Tibial artery (tissue), 4 donors: ENCODE measurements around the gene MKNK2.

Experiments
- DNase-seq, 2 donors: peaks; one replicate each; pipeline ENCODE4 v3.0.0-alpha.2; 2019
- H3K27ac ChIP-seq, 2 donors: fragments of 200-600 bp; sonication (generic) in 1 of 2; 1 replicate in 1 of 2; 2 replicates in 1 of 2; pipeline ENCODE4 v1.5.1; 2018 to 2019; ENCODE audit warnings: mild to moderate bottlenecking in 1 of 2
- H3K27me3 ChIP-seq, 2 donors: fragments of 200-600 bp; sonication (generic) in 1 of 2; one replicate each; pipeline versions ENCODE4 v1.5.1 to v1.6.0; 2016 to 2019
- H3K36me3 ChIP-seq, 3 donors: fragments of 200-600 bp; sonication (generic) in 2 of 3; one replicate each; pipeline ENCODE4 v1.5.1; 2016 to 2019; ENCODE audit warnings: mild to moderate bottlenecking in 2 of 3
- H3K4me1 ChIP-seq, 4 donors: fragments of 200-600 bp; sonication (generic) in 2 of 4; 1 replicate in 3 of 4; 2 replicates in 1 of 4; pipeline ENCODE4 v1.5.1; 2016 to 2019
- H3K4me3 ChIP-seq, 2 donors: fragments of 200-600 bp; sonication (generic) in 1 of 2; 1 replicate in 1 of 2; 2 replicates in 1 of 2; pipeline ENCODE4 v1.5.1; 2018 to 2019; ENCODE audit warnings: mild to moderate bottlenecking in 2 of 2
- H3K9me3 ChIP-seq, 3 donors: fragments of 200-600 bp; sonication (generic) in 1 of 3; one replicate each; pipeline ENCODE4 v1.5.1; 2016 to 2019
- intact Hi-C: fragments of 100-400 bp; cut with DNase I; formaldehyde crosslinking; loops from one replicate; pipeline ENCODE4 v1.15.0; 2023; ENCODE audit warnings: low total_unique reads
- TF ChIP-seq, protein P1 (sequence below), 2 experiments: fragments of 200-600 bp in 1 of 2; fragments of 450-650 bp in 1 of 2; IDR thresholded peaks; one replicate each; pipeline ENCODE4 v1.5.1; 2017 to 2019; ENCODE audit warnings: antibody characterized with exemption in 2 of 2, mild to moderate bottlenecking in 1 of 2, moderate library complexity in 1 of 2

MKNK2 gene

DNA sequence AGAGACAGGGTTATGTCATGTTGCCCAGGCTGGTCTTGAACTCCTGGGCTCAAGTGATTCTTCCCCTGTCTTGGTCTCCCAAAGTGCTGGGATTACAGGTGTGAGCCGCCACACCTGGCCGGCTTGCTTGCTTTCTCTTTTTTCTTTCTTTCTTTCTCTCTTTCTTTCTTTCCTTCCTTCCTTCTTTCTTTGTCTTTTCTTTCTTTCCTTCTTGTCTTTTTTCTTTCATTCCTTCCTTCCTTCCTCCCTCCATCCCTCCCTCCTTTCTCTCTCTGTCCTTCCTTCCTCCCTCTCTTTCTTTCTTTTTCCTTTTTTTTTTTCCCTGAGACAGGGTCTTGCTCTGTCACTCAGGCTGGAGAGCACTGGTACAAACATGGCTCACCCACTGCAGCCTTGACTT, 28.8 kb downstream of the MKNK2 start:
- TF ChIP-seq, protein P1, sequence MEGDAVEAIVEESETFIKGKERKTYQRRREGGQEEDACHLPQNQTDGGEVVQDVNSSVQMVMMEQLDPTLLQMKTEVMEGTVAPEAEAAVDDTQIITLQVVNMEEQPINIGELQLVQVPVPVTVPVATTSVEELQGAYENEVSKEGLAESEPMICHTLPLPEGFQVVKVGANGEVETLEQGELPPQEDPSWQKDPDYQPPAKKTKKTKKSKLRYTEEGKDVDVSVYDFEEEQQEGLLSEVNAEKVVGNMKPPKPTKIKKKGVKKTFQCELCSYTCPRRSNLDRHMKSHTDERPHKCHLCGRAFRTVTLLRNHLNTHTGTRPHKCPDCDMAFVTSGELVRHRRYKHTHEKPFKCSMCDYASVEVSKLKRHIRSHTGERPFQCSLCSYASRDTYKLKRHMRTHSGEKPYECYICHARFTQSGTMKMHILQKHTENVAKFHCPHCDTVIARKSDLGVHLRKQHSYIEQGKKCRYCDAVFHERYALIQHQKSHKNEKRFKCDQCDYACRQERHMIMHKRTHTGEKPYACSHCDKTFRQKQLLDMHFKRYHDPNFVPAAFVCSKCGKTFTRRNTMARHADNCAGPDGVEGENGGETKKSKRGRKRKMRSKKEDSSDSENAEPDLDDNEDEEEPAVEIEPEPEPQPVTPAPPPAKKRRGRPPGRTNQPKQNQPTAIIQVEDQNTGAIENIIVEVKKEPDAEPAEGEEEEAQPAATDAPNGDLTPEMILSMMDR (IDR thresholded peaks at IDR 0.05): no peak
- intact Hi-C loops: no loop called here
- no peak overlapping the region for H3K27ac ChIP-seq
- peaks cover 0 to 6% (median 0%) of the 10 kb centered on the region in 4 donors for H3K4me1 ChIP-seq
- H3K36me3 ChIP-seq: no peaks in the 10 kb centered on the region
- H3K27me3 ChIP-seq: no peaks in the 10 kb centered on the region
- no peak for DNase-seq
- no peak overlapping the region for H3K4me3 ChIP-seq
- peaks cover 0 to 5% (median 0%) of the 10 kb centered on the region in 3 donors for H3K9me3 ChIP-seq

DNA sequence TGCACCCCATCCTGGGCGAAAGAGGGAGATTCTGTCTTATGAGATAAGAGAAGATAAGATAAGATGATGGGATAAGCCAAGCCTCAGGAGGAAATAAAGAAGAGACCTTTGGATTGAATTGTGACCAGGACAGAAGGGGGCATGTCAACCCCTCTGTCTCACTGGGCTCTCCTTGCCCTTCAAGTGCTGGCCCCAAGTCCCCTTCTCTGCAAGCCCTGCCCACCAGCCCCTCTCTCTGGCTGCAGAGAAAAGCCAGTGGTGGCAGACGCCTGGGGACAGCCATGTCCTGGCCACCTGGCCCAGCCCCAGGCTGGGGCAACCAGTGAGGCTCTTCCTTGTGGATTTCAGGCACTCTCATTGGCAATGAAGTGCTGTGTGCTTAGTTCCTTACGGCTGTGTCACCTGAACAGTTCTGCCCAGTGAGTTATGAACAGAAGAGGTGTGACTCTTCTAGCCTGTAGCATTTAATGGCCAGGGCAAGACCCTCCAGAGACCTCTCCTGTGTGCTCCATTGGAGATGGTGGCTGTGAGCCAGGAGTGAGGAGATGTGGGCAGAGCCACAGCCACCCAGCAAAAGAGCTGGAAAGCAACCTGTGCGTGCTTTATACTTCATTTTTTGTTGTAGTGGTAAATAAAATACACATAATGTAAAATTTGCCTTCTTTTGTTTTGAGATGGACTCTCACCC, 29.4 kb downstream of the MKNK2 start:
- no peak for DNase-seq
- intact Hi-C loops: no loop called here
- Histone ChIP-seq H3K36me3 (no peaks in the 10 kb centered on the region), H3K9me3 (peaks cover 0 to 5% (median 0%) of the 10 kb centered on the region in 3 donors), H3K27me3 (no peaks in the 10 kb centered on the region), H3K4me3 (no peak overlapping the region), H3K4me1 (peaks cover 0 to 6% (median 2%) of the 10 kb centered on the region in 4 donors), H3K27ac (no peak overlapping the region)
- TF ChIP-seq, protein P1 (IDR thresholded peaks at IDR 0.05): no peak

DNA sequence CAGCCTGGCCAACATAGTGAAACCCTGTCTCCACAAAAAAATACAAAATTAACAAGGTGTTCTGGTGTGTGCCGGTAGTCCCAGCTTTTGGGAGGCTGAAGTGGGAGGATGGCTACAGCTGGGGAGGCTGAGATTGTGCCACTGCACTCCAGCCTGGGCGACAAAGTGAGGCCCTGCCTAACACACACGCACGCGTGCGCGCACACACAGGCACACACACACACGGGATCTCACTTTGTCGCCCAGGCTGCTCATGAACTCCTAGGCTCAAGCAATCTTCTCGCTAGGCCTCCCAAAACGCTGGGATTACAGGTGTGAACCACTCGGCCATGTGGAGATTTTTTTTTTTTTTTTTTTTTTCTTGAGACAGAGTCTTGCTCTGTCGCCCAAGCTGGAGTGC, 32.3 kb downstream of the MKNK2 start:
- Histone ChIP-seq H3K4me1 (peaks cover 4 to 25% (median 19%) of the 10 kb centered on the region in 4 donors), H3K27me3 (no peaks in the 10 kb centered on the region), H3K4me3 (no peak overlapping the region), H3K36me3 (no peaks in the 10 kb centered on the region), H3K9me3 (no peaks in the 10 kb centered on the region), H3K27ac (no peak overlapping the region)
- intact Hi-C loops: no loop called here
- DNase-seq: no peak
- TF ChIP-seq, protein P1 (IDR thresholded peaks at IDR 0.05): no peak

DNA sequence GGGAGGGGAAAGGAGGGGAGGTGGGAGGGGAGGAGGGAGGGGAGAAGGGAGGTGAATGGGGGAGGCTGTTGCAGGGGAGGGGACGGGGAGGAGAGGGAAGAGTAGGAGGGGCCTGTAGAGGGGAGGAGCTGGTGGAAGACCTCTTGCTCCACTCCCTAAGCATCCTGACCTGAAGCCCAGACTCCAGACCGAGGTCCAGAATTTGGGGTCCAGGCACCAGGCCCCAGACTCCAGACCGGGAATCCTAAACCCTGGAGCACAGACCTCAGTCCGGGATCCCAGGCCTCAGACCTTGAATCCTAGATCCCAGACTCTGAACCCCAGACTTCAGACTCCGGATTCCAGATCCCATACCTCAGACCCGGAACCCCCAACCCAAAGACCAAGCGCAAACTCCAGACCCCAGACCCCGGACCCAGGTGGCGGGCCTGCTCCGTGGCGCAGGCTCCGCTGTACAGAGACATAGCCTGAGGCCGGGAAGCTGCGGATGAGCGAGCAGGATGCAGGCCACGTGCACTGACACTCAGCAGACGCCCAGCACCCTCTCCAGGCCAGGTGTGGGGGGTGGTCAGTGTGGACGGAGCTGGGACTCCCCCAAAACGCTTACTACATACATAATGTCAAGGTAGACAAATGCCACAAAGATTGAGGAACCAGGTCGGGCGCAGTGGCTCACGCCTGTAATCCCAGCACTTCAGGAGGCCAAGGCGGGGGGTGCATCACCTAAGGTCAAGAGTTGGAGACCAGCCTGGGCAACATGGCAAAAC, 34.8 kb downstream of the MKNK2 start:
- peak overlapping the region; percentile 67 to 80 for H3K27ac ChIP-seq
- H3K4me1 ChIP-seq: peaks cover 4 to 29% (median 23%) of the 10 kb centered on the region in 4 donors
- peaks cover 0 to 12% (median 0%) of the 10 kb centered on the region in 3 donors for H3K36me3 ChIP-seq
- intact Hi-C loops: no loop called here
- peak overlapping the region; percentile 71 to 81 for H3K4me3 ChIP-seq
- TF ChIP-seq, protein P1 (IDR thresholded peaks at IDR 0.05): no peak
- DNase-seq: peak; percentile 85 to 93
- no peaks in the 10 kb centered on the region for H3K27me3 ChIP-seq
- no peaks in the 10 kb centered on the region for H3K9me3 ChIP-seq

DNA sequence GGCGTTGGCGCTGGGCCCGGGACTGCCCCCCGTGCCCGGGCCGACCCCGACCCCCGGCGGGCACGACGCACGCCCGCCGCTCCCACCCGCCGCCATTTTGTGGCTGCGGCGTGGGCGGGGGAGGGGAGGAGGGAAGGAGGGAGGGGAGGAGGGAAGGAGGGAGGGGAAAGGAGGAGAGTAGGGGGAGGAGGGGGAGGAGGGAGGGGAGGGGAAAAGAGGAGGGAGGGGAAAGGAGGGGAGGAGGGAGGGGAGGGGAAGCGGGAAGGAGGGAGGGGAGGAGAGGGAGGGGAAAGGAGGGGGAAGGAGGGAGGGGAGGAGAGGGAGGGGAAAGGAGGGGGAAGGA, 35.5 kb downstream of the MKNK2 start, which contains the start of gene BTBD2:
BTBD2 (minus strand) TSS at position 107 of the 343 bp plus-strand sequence; CDS start at position 96, 11 bp downstream.
- intact Hi-C loops: no loop called here
- TF ChIP-seq, protein P1 (IDR thresholded peaks at IDR 0.05): no peak

More for the DNA sequence above, 35.5 kb downstream of the MKNK2 start, which contains the start of gene BTBD2:
- Histone ChIP-seq H3K9me3 (no peaks in the 10 kb centered on the region), H3K4me1 (peaks cover 4 to 29% (median 23%) of the 10 kb centered on the region in 4 donors), H3K4me3 (peak within 1 kb of the TSS; percentile 71 to 81), H3K27me3 (no peaks in the 10 kb centered on the region), H3K27ac (peak within 1 kb of the TSS; percentile 77 to 84), H3K36me3 (peaks cover 0 to 16% (median 0%) of the 10 kb centered on the region in 3 donors)
- peak in 1 of 2 donors; percentile 78 for DNase-seq
